Measurements from ENCODE around the gene OR52E2. TPM values are rescaled to one million over a fixed set of nuclear protein-coding genes. Genes with fewer than 3 reads are reported as not detected.

The OR52E2 gene
- total RNA-seq, result not detected
- not detected for polyA plus RNA-seq
- long read RNA-seq, donor 1, result 0 reads
- long read RNA-seq, donor 2, result 0 reads
- long read RNA-seq, donor 3, result 0 reads
- long read RNA-seq, donor 4, result 0 reads
- long read RNA-seq, donor 5, result 0 reads
- long read RNA-seq, donor 6, result 0 reads
- long read RNA-seq, donor 7, result 0 reads
- long read RNA-seq, donor 8, result 0 reads
- long read RNA-seq, donor 9, result 0 reads
- long read RNA-seq, donor 10, result 0 reads

GRCh38 chr11:5059391-5059790 lies at the start of gene OR52E2:
OR52E2 (minus strand) TSS chr11:5059627; CDS start chr11:5059627, 0 bp downstream.
- intact Hi-C loops (cut with DNase I; ENCODE audit: low total_unique reads), result no loop called here
- Histone ChIP-seq H3K9me3 (no peaks in the 10 kb centered on the region), H3K36me3 (no peaks in the 10 kb centered on the region), H3K27ac (no peak within 1 kb of the TSS), H3K4me3 (no peak within 1 kb of the TSS), H3K27me3 (no peaks in the 10 kb centered on the region), H3K4me1 (no peaks in the 10 kb centered on the region)
- DNase-seq, result no peak
- TF ChIP-seq POLR2A (IDR thresholded peaks at IDR 0.05), result no peak
- no peak for TF ChIP-seq POLR2AphosphoS5 (IDR thresholded peaks at IDR 0.05)
- no peak for TF ChIP-seq EP300 (IDR thresholded peaks at IDR 0.05)
- TF ChIP-seq CTCF (IDR thresholded peaks at IDR 0.05), result no peak
- 64 to 94% (median 89%) methylated on average over 3 of the region's 3 CpGs for WGBS, 5 donors

- Histone ChIP-seq H3K9me3 (no peaks in the 10 kb centered on the region), H3K27me3 (peaks cover 0 to 4% (median 0%) of the 10 kb centered on the region in 3 donors), H3K27ac (no peak overlapping the region), H3K4me1 (no peaks in the 10 kb centered on the region), H3K36me3 (no peaks in the 10 kb centered on the region), H3K4me3 (no peak overlapping the region)
- intact Hi-C loops (cut with DNase I; ENCODE audit: low total_unique reads), result no loop called here
- no peak for TF ChIP-seq EP300 (IDR thresholded peaks at IDR 0.05)
- no peak for TF ChIP-seq POLR2AphosphoS5 (IDR thresholded peaks at IDR 0.05)
- no peak for TF ChIP-seq POLR2A (IDR thresholded peaks at IDR 0.05)
- no peak for TF ChIP-seq CTCF (IDR thresholded peaks at IDR 0.05)
- WGBS, 5 donors, result 59 to 77% (median 72%) methylated on average over 3 of the region's 3 CpGs
- no peak for DNase-seq
These were observed 47.9 kb upstream of the OR52E2 start for GRCh38 chr11:5107285-5107684.

- intact Hi-C loops (cut with DNase I; ENCODE audit: low total_unique reads), result no loop called here
- no peak for DNase-seq
- Histone ChIP-seq H3K4me3 (no peak overlapping the region), H3K9me3 (no peaks in the 10 kb centered on the region), H3K27ac (no peak overlapping the region), H3K4me1 (no peaks in the 10 kb centered on the region), H3K36me3 (no peaks in the 10 kb centered on the region), H3K27me3 (peaks cover 0 to 4% (median 0%) of the 10 kb centered on the region in 3 donors)
- TF ChIP-seq CTCF (IDR thresholded peaks at IDR 0.05) (no peak), POLR2AphosphoS5 (IDR thresholded peaks at IDR 0.05) (no peak), POLR2A (IDR thresholded peaks at IDR 0.05) (no peak), EP300 (IDR thresholded peaks at IDR 0.05) (no peak)
These were observed 43.6 kb upstream of the OR52E2 start for GRCh38 chr11:5103066-5103465.

GRCh38 chr11:5102246-5102645 lies 42.8 kb upstream of the OR52E2 start:
- H3K9me3 ChIP-seq, result no peaks in the 10 kb centered on the region
- WGBS, 5 donors, result 48 to 65% (median 55%) methylated on average over 2 of the region's 2 CpGs
- no peaks in the 10 kb centered on the region for H3K36me3 ChIP-seq
- H3K27me3 ChIP-seq, result peaks cover 0 to 4% (median 0%) of the 10 kb centered on the region in 3 donors
- TF ChIP-seq POLR2A (IDR thresholded peaks at IDR 0.05) (no peak), EP300 (IDR thresholded peaks at IDR 0.05) (no peak), POLR2AphosphoS5 (IDR thresholded peaks at IDR 0.05) (no peak), CTCF (IDR thresholded peaks at IDR 0.05) (no peak)
- no peaks in the 10 kb centered on the region for H3K4me1 ChIP-seq
- H3K4me3 ChIP-seq, result no peak overlapping the region
- DNase-seq, result no peak
- no peak overlapping the region for H3K27ac ChIP-seq
- intact Hi-C loops (cut with DNase I; ENCODE audit: low total_unique reads), result no loop called here

All from stomach (tissue), 19 donors.